ENCODE data around the gene RBM42. TPM values are rescaled to one million over a fixed set of nuclear protein-coding genes. Genes with fewer than 3 reads are reported as not detected.

The RBM42 gene
- total and polyA plus RNA-seq, 9 of the 15 experiments (the other 6 are each of a cell fraction or from before 2014, with no cell fraction given), result 5.7 to 149 (median 32.4) TPM

DNA sequence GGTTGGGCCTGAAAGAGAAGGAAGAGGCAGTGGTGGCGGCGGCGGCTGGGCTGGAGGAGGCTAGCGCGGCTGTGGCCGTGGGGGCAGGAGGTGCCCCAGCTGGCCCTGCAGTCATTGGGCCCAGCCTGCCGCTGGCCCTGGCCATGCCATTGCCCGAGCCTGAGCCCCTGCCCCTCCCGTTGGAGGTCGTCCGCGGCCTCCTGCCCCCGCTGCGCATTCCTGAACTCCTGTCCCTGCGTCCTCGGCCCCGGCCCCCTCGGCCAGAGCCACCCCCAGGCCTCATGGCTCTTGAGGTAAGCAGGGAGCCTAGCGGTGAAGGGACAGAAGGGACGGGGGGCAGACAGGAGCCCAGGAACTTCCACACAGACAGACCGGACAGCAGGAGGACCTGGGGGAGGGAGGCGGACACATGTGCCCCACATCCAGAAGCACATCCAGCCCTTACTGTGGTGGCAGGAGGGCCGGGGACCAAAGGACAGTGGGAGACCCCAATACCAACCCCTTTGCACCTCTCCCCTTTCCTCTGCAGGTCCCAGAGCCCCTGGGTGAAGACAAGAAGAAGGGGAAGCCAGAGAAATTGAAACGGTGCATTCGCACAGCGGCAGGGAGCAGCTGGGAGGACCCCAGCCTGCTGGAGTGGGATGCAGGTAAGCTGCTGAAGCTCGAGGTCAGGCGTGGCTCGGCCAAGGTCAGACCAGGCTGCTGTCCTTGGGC lies 5.0 kb downstream of the RBM42 start:
- H3K27me3 ChIP-seq (ENCODE audit: control insufficient read depth in 2 of 2, insufficient read depth in 2 of 2, low read length in 2 of 2), result no peaks in the 10 kb centered on the region
- H3K79me2 ChIP-seq (ENCODE audit: control insufficient read depth, insufficient read depth, low read length), result peaks cover 10% of the 10 kb centered on the region
- no peak overlapping the region for H3K4me2 ChIP-seq (ENCODE audit: insufficient read depth, low read length)
- H3K4me3 ChIP-seq, result no peak overlapping the region
- no TSS peak for BruUV-seq (replicated peaks)
- H3K9ac ChIP-seq (ENCODE audit: insufficient read depth in 1 of 2, low read depth in 2 of 2, low read length in 2 of 2), result peak overlapping the region in 1 of 2 experiments; percentile 50; a peak in 1 of 4 replicates
- 92% methylated on average over 24 of the region's 29 CpGs for WGBS (ENCODE audit: insufficient coverage, low coverage, missing lambda C conversion rate)
- H3K36me3 ChIP-seq (ENCODE audit: control insufficient read depth, insufficient read depth, low read length), result peaks cover 81% of the 10 kb centered on the region
- H3K27ac ChIP-seq (ENCODE audit: extremely low read depth, low read depth, low read length), result no peak overlapping the region
- H3K4me1 ChIP-seq (replicated peaks in 1 of 2; ENCODE audit: control insufficient read depth in 2 of 2, insufficient read depth in 2 of 2, low read length in 2 of 2), result peaks cover 4 to 13% of the 10 kb centered on the region in 2 experiments; a peak in 3 of 5 replicates
- H3K9me1 ChIP-seq (ENCODE audit: control insufficient read depth, insufficient read depth, low read length), result no peaks in the 10 kb centered on the region
- FAIRE-seq (no peak), DNase-seq (ENCODE audit: extremely low read depth in 1 of 4, low spot score in 3 of 4) (no peak), ATAC-seq (no peak)
- ChIA-PET CTCF (ENCODE audit: low intra/inter-chr PET ratio) (no interaction called here), POLR2A (interaction anchor here (0.7 to 1.1 kb wide), 2 partner anchors 10 to 76 kb away, joined by 3 read pairs; no protein-coding TSS in a partner anchor)
- intact Hi-C loops (cut with micrococcal nuclease), result no loop called here
- in situ Hi-C loops (cut with MboI), result no loop called here
- H2AFZ ChIP-seq (ENCODE audit: low read depth, low read length), result no peak overlapping the region
- no peaks in the 10 kb centered on the region for H4K20me1 ChIP-seq (replicated peaks; ENCODE audit: control insufficient read depth, insufficient read depth, low read length)
- peak; percentile 47; the same call in 1 of the 2 replicates for TF ChIP-seq RBFOX2 (IDR thresholded peaks at IDR 0.05; ENCODE audit: low read depth, low read length)
- TF ChIP-seq POLR2G (IDR thresholded peaks at IDR 0.05; ENCODE audit: low read depth, low read length), result 0 out of 2 replicates have a peak, but pooled peaks have one; percentile 40
- TF ChIP-seq PHB (CRISPR knock-in tag; IDR thresholded peaks at IDR 0.05), result no peak
- TF ChIP-seq XRCC5 (IDR thresholded peaks at IDR 0.05; ENCODE audit: low read depth, low read length), result no peak
- H3K9me3 ChIP-seq (replicated peaks; ENCODE audit: control insufficient read depth, insufficient read depth, low read depth, low read length), result no peaks in the 10 kb centered on the region

DNA sequence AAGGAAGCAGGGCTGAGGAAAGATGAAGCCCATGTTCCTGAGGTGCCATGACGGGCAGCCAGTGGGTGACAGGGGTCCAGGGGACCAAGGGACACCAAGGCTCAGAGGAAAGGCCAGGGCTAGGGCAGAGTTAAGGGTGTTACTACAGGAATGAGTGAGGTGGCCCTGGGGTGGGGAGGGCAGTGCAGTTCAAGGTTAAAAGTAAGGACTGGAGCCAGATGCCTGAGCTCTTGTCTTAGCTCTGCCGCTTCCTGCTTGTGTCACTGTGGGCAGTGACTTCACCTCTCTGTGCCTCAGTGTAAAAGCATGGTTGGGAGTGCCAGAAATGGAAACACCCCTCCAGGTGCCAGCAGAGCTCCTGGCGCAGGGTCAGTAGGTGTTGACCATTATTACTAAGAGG lies 7.8 kb downstream of the RBM42 start:
- ATAC-seq (no peak), DNase-seq (ENCODE audit: extremely low read depth in 1 of 4, low spot score in 3 of 4) (no peak)

More for the DNA sequence above, 7.8 kb downstream of the RBM42 start:
- Histone ChIP-seq H3K79me2 (ENCODE audit: control insufficient read depth, insufficient read depth, low read length) (no peaks in the 10 kb centered on the region), H2AFZ (ENCODE audit: low read depth, low read length) (no peak overlapping the region), H3K27ac (ENCODE audit: extremely low read depth, low read depth, low read length) (no peak overlapping the region), H3K9ac (ENCODE audit: insufficient read depth in 1 of 2, low read depth in 2 of 2, low read length in 2 of 2) (peak overlapping the region in 1 of 2 experiments; percentile 4; a peak in 1 of 4 replicates), H4K20me1 (replicated peaks; ENCODE audit: control insufficient read depth, insufficient read depth, low read length) (no peaks in the 10 kb centered on the region), H3K9me1 (ENCODE audit: control insufficient read depth, insufficient read depth, low read length) (no peaks in the 10 kb centered on the region), H3K27me3 (ENCODE audit: control insufficient read depth in 2 of 2, insufficient read depth in 2 of 2, low read length in 2 of 2) (no peaks in the 10 kb centered on the region), H3K9me3 (replicated peaks; ENCODE audit: control insufficient read depth, insufficient read depth, low read depth, low read length) (no peaks in the 10 kb centered on the region), H3K36me3 (ENCODE audit: control insufficient read depth, insufficient read depth, low read length) (peaks cover 65% of the 10 kb centered on the region), H3K4me3 (no peak overlapping the region), H3K4me2 (ENCODE audit: insufficient read depth, low read length) (no peak overlapping the region), H3K4me1 (replicated peaks in 1 of 2; ENCODE audit: control insufficient read depth in 2 of 2, insufficient read depth in 2 of 2, low read length in 2 of 2) (peaks cover 6 to 16% of the 10 kb centered on the region in 2 experiments; a peak in 4 of 5 replicates)
- intact Hi-C loops (cut with micrococcal nuclease), result no loop called here
- no peak for TF ChIP-seq HSF4 (CRISPR knock-in tag; IDR thresholded peaks at IDR 0.05; ENCODE audit: borderline replicate concordance)
- in situ Hi-C loops (cut with MboI), result no loop called here
- CTCF ChIA-PET (ENCODE audit: low intra/inter-chr PET ratio), result no interaction called here
- BruUV-seq (replicated peaks), result no TSS peak
- 87% methylated on average over 3 of the region's 3 CpGs for WGBS (ENCODE audit: insufficient coverage, low coverage, missing lambda C conversion rate)
- FAIRE-seq, result no peak
- POLR2A ChIA-PET, result interaction anchor here (0.6 kb wide), 2 partner anchors 32 to 51 kb away, joined by 3 read pairs; partner anchors contain the start of gene PMIS2

All from K562 (cell line).